ENCODE measurements around the gene BROX. TPM values are rescaled to one million over a fixed set of nuclear protein-coding genes. Genes with fewer than 3 reads are reported as not detected.
A peak's percentile ranks its signal among the peaks of the same experiment; 100 is the strongest.

BROX gene
- total RNA-seq, 3 donors from 2014 or later, result 51.6 to 67.1 (median 60.0) TPM

- no peaks in the 10 kb centered on the region for H3K4me1 ChIP-seq (ENCODE audit: low read depth)
- H3K9me3 ChIP-seq, result no peaks in the 10 kb centered on the region
- intact Hi-C loops (cut with DNase I, micrococcal nuclease), result no loop called here
- DNase-seq (no peak), ATAC-seq (no peak)
- no peak for TF ChIP-seq CTCF (IDR thresholded peaks at IDR 0.05)
- H3K4me3 ChIP-seq, result no peak overlapping the region
- H3K36me3 ChIP-seq (ENCODE audit: low read depth), result no peaks in the 10 kb centered on the region
Measured at GRCh38 chr1:222702210-222702609, 10.2 kb upstream of the BROX start.

- DNase-seq (no peak), ATAC-seq (no peak)
- no peaks in the 10 kb centered on the region for H3K4me1 ChIP-seq (ENCODE audit: low read depth)
- H3K36me3 ChIP-seq (ENCODE audit: low read depth), result no peaks in the 10 kb centered on the region
- TF ChIP-seq CTCF (IDR thresholded peaks at IDR 0.05), result no peak
- intact Hi-C loops (cut with DNase I, micrococcal nuclease), result no loop called here
- no peak overlapping the region for H3K4me3 ChIP-seq
- H3K9me3 ChIP-seq, result no peaks in the 10 kb centered on the region
Measured at GRCh38 chr1:222704260-222704659, 8.1 kb upstream of the BROX start.

GRCh38 chr1:222706815-222707214 is 5.5 kb upstream of the BROX start:
- no peak overlapping the region for H3K4me3 ChIP-seq
- DNase-seq, result no peak
- intact Hi-C loops (cut with DNase I, micrococcal nuclease), result no loop called here
- H3K9me3 ChIP-seq, result no peaks in the 10 kb centered on the region
- no peaks in the 10 kb centered on the region for H3K36me3 ChIP-seq (ENCODE audit: low read depth)
- no peak for TF ChIP-seq CTCF (IDR thresholded peaks at IDR 0.05)
- H3K4me1 ChIP-seq (ENCODE audit: low read depth), result peaks cover 12% of the 10 kb centered on the region
- no peak for ATAC-seq

- Histone ChIP-seq H3K4me1 (ENCODE audit: low read depth) (peaks cover 12% of the 10 kb centered on the region), H3K36me3 (ENCODE audit: low read depth) (no peaks in the 10 kb centered on the region), H3K4me3 (no peak overlapping the region), H3K9me3 (no peaks in the 10 kb centered on the region)
- intact Hi-C loops (cut with DNase I, micrococcal nuclease), result loop anchor here in 1 of 2 donors (10.0 kb wide), 1 partner anchor 55 kb away; no protein-coding TSS in a partner anchor
- DNase-seq (no peak), ATAC-seq (no peak)
- TF ChIP-seq CTCF (IDR thresholded peaks at IDR 0.05), result no peak
Measured at GRCh38 chr1:222709700-222710153, 2.6 kb upstream of the BROX start.

- no peaks in the 10 kb centered on the region for H3K36me3 ChIP-seq (ENCODE audit: low read depth)
- H3K4me1 ChIP-seq (ENCODE audit: low read depth), result peaks cover 12% of the 10 kb centered on the region
- intact Hi-C loops (cut with DNase I, micrococcal nuclease), result loop anchor here in 1 of 2 donors (10.0 kb wide), 1 partner anchor 57 kb away; no protein-coding TSS in a partner anchor
- DNase-seq, result peak; percentile 65 to 79 (median 73)
- no peaks in the 10 kb centered on the region for H3K9me3 ChIP-seq
- TF ChIP-seq CTCF (IDR thresholded peaks at IDR 0.05), result no peak
- ATAC-seq, result peak; percentile 60
- H3K4me3 ChIP-seq, result peak overlapping the region; percentile 83
Measured at GRCh38 chr1:222711319-222712252, 778 bp upstream of the BROX start.
